ENCODE data around the gene CNTNAP2. TPM values are rescaled to one million over a fixed set of nuclear protein-coding genes. Genes with fewer than 3 reads are reported as not detected.
"Not testable (repeated sequence)": the region's sequence is repeated elsewhere in the genome, so short reads cannot be mapped to it uniquely, and the experiment has no call there.

CNTNAP2 gene
- total RNA-seq, 1 experiment from 2014 or later, result 64.5 TPM

DNA sequence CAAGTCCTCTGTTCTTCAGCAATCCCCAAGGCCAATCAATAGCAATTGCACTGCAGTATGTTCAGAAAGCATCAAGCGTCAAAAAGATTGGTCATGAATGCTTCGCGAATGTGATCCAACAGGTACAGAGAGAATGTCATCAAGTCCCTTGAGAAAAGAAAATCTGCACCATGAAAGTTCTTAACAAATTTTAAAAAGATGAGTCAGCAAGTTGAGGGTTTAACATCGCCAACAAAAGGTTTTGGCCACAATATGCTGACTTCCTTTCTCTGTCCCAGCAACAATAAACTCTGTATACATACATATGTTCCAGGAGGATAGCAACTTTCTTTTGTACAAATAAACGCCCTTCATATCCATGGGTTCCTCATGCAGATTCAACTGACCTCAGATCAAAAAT is 2305.4 kb downstream of the CNTNAP2 start:
- H3K4me2 ChIP-seq (ENCODE audit: insufficient read depth, insufficient read length, low read length), result no peak overlapping the region
- H2BK20ac ChIP-seq (ENCODE audit: low read depth, low read length, poor library complexity, severe bottlenecking), result no peak overlapping the region
- no CpG with 5 or more reads among the region's 5 CpGs for WGBS (ENCODE audit: extremely low coverage, insufficient read length, low lambda C conversion rate)
- H3K27me3 Mint-ChIP-seq (ENCODE audit: low read depth), result no peaks in the 10 kb centered on the region
- peaks cover 32 to 75% (median 45%) of the 10 kb centered on the region in 3 experiments for H3K36me3 Mint-ChIP-seq (ENCODE audit: insufficient read depth in 1 of 3, low read depth in 3 of 3)
- H4K8ac ChIP-seq (replicated peaks; ENCODE audit: insufficient read length, low read depth, low read length), result no peak overlapping the region
- no peak overlapping the region for H2BK120ac ChIP-seq (ENCODE audit: low read depth, low read length, poor library complexity, severe bottlenecking)
- no peak overlapping the region for H2BK15ac ChIP-seq (ENCODE audit: low read depth, low read length)
- H3K23me2 ChIP-seq (ENCODE audit: insufficient read length, low read depth, low read length, poor library complexity, severe bottlenecking), result no peaks in the 10 kb centered on the region
- TF ChIP-seq, protein P1, sequence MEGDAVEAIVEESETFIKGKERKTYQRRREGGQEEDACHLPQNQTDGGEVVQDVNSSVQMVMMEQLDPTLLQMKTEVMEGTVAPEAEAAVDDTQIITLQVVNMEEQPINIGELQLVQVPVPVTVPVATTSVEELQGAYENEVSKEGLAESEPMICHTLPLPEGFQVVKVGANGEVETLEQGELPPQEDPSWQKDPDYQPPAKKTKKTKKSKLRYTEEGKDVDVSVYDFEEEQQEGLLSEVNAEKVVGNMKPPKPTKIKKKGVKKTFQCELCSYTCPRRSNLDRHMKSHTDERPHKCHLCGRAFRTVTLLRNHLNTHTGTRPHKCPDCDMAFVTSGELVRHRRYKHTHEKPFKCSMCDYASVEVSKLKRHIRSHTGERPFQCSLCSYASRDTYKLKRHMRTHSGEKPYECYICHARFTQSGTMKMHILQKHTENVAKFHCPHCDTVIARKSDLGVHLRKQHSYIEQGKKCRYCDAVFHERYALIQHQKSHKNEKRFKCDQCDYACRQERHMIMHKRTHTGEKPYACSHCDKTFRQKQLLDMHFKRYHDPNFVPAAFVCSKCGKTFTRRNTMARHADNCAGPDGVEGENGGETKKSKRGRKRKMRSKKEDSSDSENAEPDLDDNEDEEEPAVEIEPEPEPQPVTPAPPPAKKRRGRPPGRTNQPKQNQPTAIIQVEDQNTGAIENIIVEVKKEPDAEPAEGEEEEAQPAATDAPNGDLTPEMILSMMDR (conservative IDR thresholded peaks at IDR 0.05), result no peak
- no peak overlapping the region for H2AFZ ChIP-seq (ENCODE audit: low read length)
- H3K79me1 ChIP-seq (ENCODE audit: insufficient read depth, low read depth, low read length, poor library complexity, severe bottlenecking), result no peaks in the 10 kb centered on the region
- H3K18ac ChIP-seq (ENCODE audit: insufficient read length, low read depth, low read length), result no peak overlapping the region
- H3K14ac ChIP-seq (ENCODE audit: insufficient read depth, low read length), result no peak overlapping the region
- H4K5ac ChIP-seq (ENCODE audit: insufficient read length, low read depth, low read length), result no peak overlapping the region
- H3T11ph ChIP-seq (ENCODE audit: low read length), result no peak overlapping the region
- no peak overlapping the region for H2BK5ac ChIP-seq (ENCODE audit: insufficient read length, low read length)
- no peaks in the 10 kb centered on the region for H3K27me3 ChIP-seq (ENCODE audit: insufficient read depth, low read length)
- no peak overlapping the region for H3K27ac Mint-ChIP-seq
- no peaks in the 10 kb centered on the region for H3K79me2 ChIP-seq (ENCODE audit: insufficient read depth, low read length)
- no peak overlapping the region for H3K9ac ChIP-seq (ENCODE audit: extremely low read depth, insufficient read length, low read length)
- no peak overlapping the region for H4K91ac ChIP-seq (ENCODE audit: insufficient read length, low read depth, low read length)
- H3K4me1 Mint-ChIP-seq, result peaks cover 8% of the 10 kb centered on the region in 2 experiments
- H3K4me3 Mint-ChIP-seq, result no peak overlapping the region
- no peaks in the 10 kb centered on the region for H3K4me1 ChIP-seq (ENCODE audit: insufficient read depth, low read length)
- no peak overlapping the region for H2AK5ac ChIP-seq (ENCODE audit: insufficient read length, low read length)
- no peaks in the 10 kb centered on the region for H4K20me1 ChIP-seq (ENCODE audit: control insufficient read depth, insufficient read depth, insufficient read length)
- H2BK12ac ChIP-seq (ENCODE audit: insufficient read length, low read depth, low read length), result no peak overlapping the region
- DNase-seq, result no peak
- H3K56ac ChIP-seq (ENCODE audit: insufficient read length, low read depth, low read length), result no peak overlapping the region
- H3K9me3 Mint-ChIP-seq, result peaks cover 35 to 40% of the 10 kb centered on the region in 2 experiments
- no peak overlapping the region for H3K27ac ChIP-seq (ENCODE audit: insufficient read length, low read depth, low read length)
- H3K4ac ChIP-seq (ENCODE audit: low read depth, low read length), result no peak overlapping the region
- H3K23ac ChIP-seq (ENCODE audit: insufficient read length, low read depth, low read length), result no peak overlapping the region
- H3K9me3 ChIP-seq (ENCODE audit: control insufficient read depth, low read depth, low read length), result no peaks in the 10 kb centered on the region

DNA sequence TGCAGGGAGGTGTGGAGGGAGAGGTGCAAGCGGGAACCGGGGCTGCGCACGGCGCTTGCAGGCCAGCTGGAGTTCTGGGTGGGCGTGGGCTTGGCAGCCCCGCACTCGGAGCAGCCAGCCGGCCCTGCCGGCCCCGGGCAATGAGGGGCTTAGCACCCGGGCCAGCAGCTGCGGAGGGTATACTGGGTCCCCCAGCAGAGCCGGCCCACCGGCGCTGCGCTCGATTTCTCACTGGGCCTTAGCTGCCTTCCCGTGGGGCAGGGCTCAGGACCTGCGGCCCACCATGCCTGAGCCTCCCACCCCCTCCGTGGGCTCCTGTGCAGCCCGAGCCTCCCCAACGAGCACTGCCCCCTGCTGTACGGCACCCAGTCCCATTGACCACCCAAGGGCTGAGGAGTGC is 2309.8 kb downstream of the CNTNAP2 start:
- not testable (repeated sequence) for H3K27me3 ChIP-seq (ENCODE audit: insufficient read depth, low read length); H4K5ac ChIP-seq (ENCODE audit: insufficient read length, low read depth, low read length); H3K4ac ChIP-seq (ENCODE audit: low read depth, low read length); H4K91ac ChIP-seq (ENCODE audit: insufficient read length, low read depth, low read length); H2BK5ac ChIP-seq (ENCODE audit: insufficient read length, low read length); H3K4me2 ChIP-seq (ENCODE audit: insufficient read depth, insufficient read length, low read length); H2BK15ac ChIP-seq (ENCODE audit: low read depth, low read length); H3K27ac ChIP-seq (ENCODE audit: insufficient read length, low read depth, low read length); H2BK12ac ChIP-seq (ENCODE audit: insufficient read length, low read depth, low read length); H3K9me3 ChIP-seq (ENCODE audit: control insufficient read depth, low read depth, low read length); H3K18ac ChIP-seq (ENCODE audit: insufficient read length, low read depth, low read length); H3K4me1 Mint-ChIP-seq; H4K8ac ChIP-seq (replicated peaks; ENCODE audit: insufficient read length, low read depth, low read length); H2AFZ ChIP-seq (ENCODE audit: low read length); H2AK5ac ChIP-seq (ENCODE audit: insufficient read length, low read length); H3K14ac ChIP-seq (ENCODE audit: insufficient read depth, low read length); DNase-seq; H3K56ac ChIP-seq (ENCODE audit: insufficient read length, low read depth, low read length); H2BK20ac ChIP-seq (ENCODE audit: low read depth, low read length, poor library complexity, severe bottlenecking); H3K79me2 ChIP-seq (ENCODE audit: insufficient read depth, low read length); H3K27me3 Mint-ChIP-seq (ENCODE audit: low read depth); H3K4me1 ChIP-seq (ENCODE audit: insufficient read depth, low read length); H3K9ac ChIP-seq (ENCODE audit: extremely low read depth, insufficient read length, low read length); H3K23me2 ChIP-seq (ENCODE audit: insufficient read length, low read depth, low read length, poor library complexity, severe bottlenecking); H2BK120ac ChIP-seq (ENCODE audit: low read depth, low read length, poor library complexity, severe bottlenecking); H4K20me1 ChIP-seq (ENCODE audit: control insufficient read depth, insufficient read depth, insufficient read length); H3K79me1 ChIP-seq (ENCODE audit: insufficient read depth, low read depth, low read length, poor library complexity, severe bottlenecking); H3T11ph ChIP-seq (ENCODE audit: low read length); H3K23ac ChIP-seq (ENCODE audit: insufficient read length, low read depth, low read length); H3K4me3 Mint-ChIP-seq; H3K27ac Mint-ChIP-seq
- H3K36me3 Mint-ChIP-seq (ENCODE audit: insufficient read depth in 1 of 3, low read depth in 3 of 3), result peaks cover 26 to 56% (median 30%) of the 10 kb centered on the region in 3 experiments
- H3K9me3 Mint-ChIP-seq, result peaks cover 45 to 58% of the 10 kb centered on the region in 2 experiments
- WGBS (ENCODE audit: extremely low coverage, insufficient read length, low lambda C conversion rate), result no CpG with 5 or more reads among the region's 24 CpGs
